HEK293 (cell line): Measurements from ENCODE around the gene NXN.

Experiments used
- ZSCAN23 ChIP-seq: fragments of 450-650 bp; formaldehyde crosslinking; IDR thresholded peaks from 2 replicates; pipeline ENCODE4 v1.5.1; 2016; ENCODE audit warnings: missing biosample characterization, missing genetic modification characterization
- TF ChIP-seq, protein P1 (sequence below): fragments of 450-650 bp; formaldehyde crosslinking; IDR thresholded peaks from 2 replicates; pipeline ENCODE4 v1.5.1; 2016; ENCODE audit warnings: missing biosample characterization, missing genetic modification characterization

DNA sequence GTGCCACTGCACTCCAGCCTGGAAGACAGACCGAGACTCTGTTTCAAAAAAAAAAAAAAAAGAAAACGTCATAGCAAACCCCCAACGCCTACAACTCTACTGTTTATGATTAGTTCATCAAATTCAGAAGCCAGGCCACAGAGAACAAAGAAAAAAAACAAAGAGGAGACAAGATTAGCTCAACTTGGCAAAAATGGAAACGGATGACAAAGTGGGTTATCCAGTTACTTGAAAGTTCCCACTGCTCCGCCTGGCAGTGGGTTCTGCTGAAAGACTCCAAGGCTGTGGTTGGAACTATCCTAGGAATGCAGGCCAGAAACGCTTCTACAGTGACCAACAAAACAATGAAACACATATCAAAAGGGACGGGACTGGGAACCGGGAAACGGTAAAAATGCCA lies 144.3 kb downstream of the NXN start:
- TF ChIP-seq, protein P1, sequence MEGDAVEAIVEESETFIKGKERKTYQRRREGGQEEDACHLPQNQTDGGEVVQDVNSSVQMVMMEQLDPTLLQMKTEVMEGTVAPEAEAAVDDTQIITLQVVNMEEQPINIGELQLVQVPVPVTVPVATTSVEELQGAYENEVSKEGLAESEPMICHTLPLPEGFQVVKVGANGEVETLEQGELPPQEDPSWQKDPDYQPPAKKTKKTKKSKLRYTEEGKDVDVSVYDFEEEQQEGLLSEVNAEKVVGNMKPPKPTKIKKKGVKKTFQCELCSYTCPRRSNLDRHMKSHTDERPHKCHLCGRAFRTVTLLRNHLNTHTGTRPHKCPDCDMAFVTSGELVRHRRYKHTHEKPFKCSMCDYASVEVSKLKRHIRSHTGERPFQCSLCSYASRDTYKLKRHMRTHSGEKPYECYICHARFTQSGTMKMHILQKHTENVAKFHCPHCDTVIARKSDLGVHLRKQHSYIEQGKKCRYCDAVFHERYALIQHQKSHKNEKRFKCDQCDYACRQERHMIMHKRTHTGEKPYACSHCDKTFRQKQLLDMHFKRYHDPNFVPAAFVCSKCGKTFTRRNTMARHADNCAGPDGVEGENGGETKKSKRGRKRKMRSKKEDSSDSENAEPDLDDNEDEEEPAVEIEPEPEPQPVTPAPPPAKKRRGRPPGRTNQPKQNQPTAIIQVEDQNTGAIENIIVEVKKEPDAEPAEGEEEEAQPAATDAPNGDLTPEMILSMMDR (tag by site-specific recombination): no peak
- no peak for TF ChIP-seq ZSCAN23 (tag by site-specific recombination)
